ENCODE data around the gene MYB. TPM values are rescaled to one million over a fixed set of nuclear protein-coding genes. Genes with fewer than 3 reads are reported as not detected.

The MYB gene
- total and polyA plus RNA-seq, 2 of the 8 experiments (the other 6 are each of a cell fraction or from before 2014, with no cell fraction given) = 4.0 to 7.6 TPM

GRCh38 chr6:135243871-135244796 is 63.0 kb downstream of the MYB start:
- Histone ChIP-seq H3K27ac (ENCODE audit: low read depth, low read length) (no peak overlapping the region), H4K8ac (ENCODE audit: extremely low read depth, insufficient read depth, low read length) (no peak overlapping the region), H3K56ac (replicated peaks; ENCODE audit: insufficient read length, low read depth, low read length) (no peak overlapping the region), H3K9me3 (ENCODE audit: insufficient read depth in 2 of 2, low read depth in 1 of 2, low read length in 1 of 2) (no peaks in the 10 kb centered on the region), H4K20me1 (replicated peaks in 1 of 2; ENCODE audit: control insufficient read depth in 1 of 2, insufficient read depth in 2 of 2, low read length in 2 of 2) (no peaks in the 10 kb centered on the region), H3K23ac (ENCODE audit: insufficient read length) (no peak overlapping the region), H2BK5ac (ENCODE audit: low read depth, low read length) (no peak overlapping the region), H2AFZ (ENCODE audit: low read length) (peak overlapping the region; percentile 85), H2AK5ac (ENCODE audit: low read depth, low read length) (no peak overlapping the region), H2BK15ac (ENCODE audit: low read length) (no peak overlapping the region), H3K14ac (ENCODE audit: insufficient read length) (no peak overlapping the region), H3K18ac (ENCODE audit: extremely low read depth, low read length) (no peak overlapping the region), H4K5ac (ENCODE audit: insufficient read length, low read depth, low read length) (no peak overlapping the region), H3K23me2 (ENCODE audit: low read depth, low read length) (no peaks in the 10 kb centered on the region), H3K9ac (replicated peaks in 1 of 4; ENCODE audit: extremely low read depth in 1 of 4, low read depth in 3 of 4, low read length in 3 of 4) (no peak overlapping the region), H3K4me1 (replicated peaks in 1 of 4; ENCODE audit: control insufficient read depth in 3 of 4, insufficient read depth in 4 of 4, low read length in 3 of 4) (peaks cover 0 to 7% (median 0%) of the 10 kb centered on the region in 4 experiments; a peak in 1 of 7 replicates), H3K79me2 (ENCODE audit: control insufficient read depth in 1 of 2, insufficient read depth in 2 of 2, low read length in 2 of 2) (no peaks in the 10 kb centered on the region), H3K4ac (replicated peaks; ENCODE audit: insufficient read length, low read depth, low read length) (no peak overlapping the region), H2BK12ac (ENCODE audit: low read depth, low read length) (no peak overlapping the region), H3K4me3 (ENCODE audit: extremely low read depth in 1 of 4, insufficient read depth in 2 of 4, low read depth in 3 of 4, low read length in 4 of 4) (no peak overlapping the region), H3K36me3 (ENCODE audit: control insufficient read depth in 2 of 4, insufficient read depth in 4 of 4, low read length in 3 of 4) (no peaks in the 10 kb centered on the region), H3K4me2 (ENCODE audit: insufficient read depth in 1 of 2, low read depth in 2 of 2, low read length in 2 of 2) (no peak overlapping the region), H4K91ac (replicated peaks; ENCODE audit: insufficient read length, low read length) (peak overlapping the region; percentile 66), H3K79me1 (ENCODE audit: low read depth, low read length) (no peaks in the 10 kb centered on the region), H2BK120ac (replicated peaks; ENCODE audit: low read depth, low read length) (peak overlapping the region; percentile 88), H3K27me3 (replicated peaks in 1 of 4; ENCODE audit: control insufficient read depth in 3 of 4, extremely low read depth in 1 of 4, insufficient read depth in 3 of 4, low read length in 3 of 4) (no peaks in the 10 kb centered on the region), H2BK20ac (ENCODE audit: low read length) (peak overlapping the region; percentile 67; the same call in 1 of the 2 replicates)
- ChIA-PET CTCF (ENCODE audit: partially characterized antibody) (interaction anchor here (0.8 to 2.4 kb wide), 3 partner anchors 14 to 124 kb away, joined by 3 to 6 read pairs (median 3); no protein-coding TSS in a partner anchor), POLR2A (ENCODE audit: partially characterized antibody) (no interaction called here)
- DNase-seq (ENCODE audit: low read depth in 1 of 2, low spot score in 2 of 2) (no peak), FAIRE-seq (no peak)
- TF ChIP-seq ZNF274 (IDR thresholded peaks at IDR 0.05; ENCODE audit: borderline replicate concordance, extremely low read depth, low read length) (no peak), SP1 (IDR thresholded peaks at IDR 0.05; ENCODE audit: low read depth, low read length) (no peak), GABPA (IDR thresholded peaks at IDR 0.05; ENCODE audit: borderline replicate concordance, insufficient read depth, low read length) (no peak), POLR2A (IDR thresholded peaks at IDR 0.05; ENCODE audit: control extremely low read depth in 1 of 2, low read depth in 2 of 2, low read length in 2 of 2) (no peak), SRF (IDR thresholded peaks at IDR 0.05; ENCODE audit: low read depth, low read length) (no peak), JUND (IDR thresholded peaks at IDR 0.05; ENCODE audit: low read length) (no peak), GTF2F1 (IDR thresholded peaks at IDR 0.05; ENCODE audit: borderline replicate concordance, low read depth, low read length) (no peak), ATF2 (IDR thresholded peaks at IDR 0.05; ENCODE audit: low read length) (no peak)
- WGBS, 2 experiments (ENCODE audit: extremely low coverage in 1 of 2, insufficient coverage in 1 of 2, insufficient read length in 1 of 2, insufficient replicate concordance in 2 of 2, low coverage in 1 of 2, low lambda C conversion rate in 2 of 2, missing lambda C conversion rate in 1 of 2) = 92% methylated on average over 7 of the region's 7 CpGs; no CpG with 5 or more reads in 1 of the 2 experiments

Data from H1 (cell line).